ENCODE results near the gene POLR2A. TPM values are rescaled to one million over a fixed set of nuclear protein-coding genes. Genes with fewer than 3 reads are reported as not detected.

POLR2A gene
- total and polyA plus RNA-seq, 2 of the 13 experiments (the other 11 are each of a cell fraction or from before 2014, with no cell fraction given): 17.8 to 18.3 TPM

- no peak for TF ChIP-seq PRPF4 (IDR thresholded peaks at IDR 0.05; ENCODE audit: low read depth, low read length, poor library complexity, severe bottlenecking)
- 0 out of 2 replicates have a peak, but pooled peaks have one; percentile 14 for TF ChIP-seq ZNF441 (CRISPR knock-in tag; IDR thresholded peaks at IDR 0.05; ENCODE audit: borderline replicate concordance)
- no peak for TF ChIP-seq FUBP1 (CRISPR knock-in tag; IDR thresholded peaks at IDR 0.05; ENCODE audit: borderline replicate concordance)
- TF ChIP-seq ZNF550 (CRISPR knock-in tag; IDR thresholded peaks at IDR 0.05; ENCODE audit: borderline replicate concordance): no peak
- no peak for TF ChIP-seq MLX (CRISPR knock-in tag; IDR thresholded peaks at IDR 0.05)
- peak; percentile 32; the same call in 1 of the 2 replicates for TF ChIP-seq KDM5A (IDR thresholded peaks at IDR 0.05; ENCODE audit: borderline replicate concordance, low read length)
- TF ChIP-seq HMG20B (CRISPR knock-in tag; conservative IDR thresholded peaks at IDR 0.05): no peak
- TF ChIP-seq ZNF772 (CRISPR knock-in tag; IDR thresholded peaks at IDR 0.05): peak; percentile 90
- no peak for TF ChIP-seq ZNF740 (CRISPR knock-in tag; IDR thresholded peaks at IDR 0.05)
- TF ChIP-seq ZNF546 (CRISPR knock-in tag; conservative IDR thresholded peaks at IDR 0.05): no peak
- no peak for TF ChIP-seq TGIF2 (CRISPR knock-in tag; IDR thresholded peaks at IDR 0.05)
- peak; percentile 13; the same call in 1 of the 2 replicates for TF ChIP-seq ZNF414 (CRISPR knock-in tag; IDR thresholded peaks at IDR 0.05)
- no peak for TF ChIP-seq HNRNPH1 (optimal IDR thresholded peaks at IDR 0.05; ENCODE audit: low read depth, low read length)
- no peak for TF ChIP-seq ZKSCAN1 (IDR thresholded peaks at IDR 0.05; ENCODE audit: low read length)
- TF ChIP-seq PATZ1 (CRISPR knock-in tag; IDR thresholded peaks at IDR 0.05): peak; percentile 83
- no peak for TF ChIP-seq TRIM24 (CRISPR knock-in tag; IDR thresholded peaks at IDR 0.05)
- TF ChIP-seq PHB2 (IDR thresholded peaks at IDR 0.05; ENCODE audit: partially characterized antibody): no peak
- no peak for TF ChIP-seq ZNF263 (CRISPR knock-in tag; IDR thresholded peaks at IDR 0.05)
- no peak for TF ChIP-seq ZNF841 (CRISPR knock-in tag; IDR thresholded peaks at IDR 0.05; ENCODE audit: borderline replicate concordance)
- no peak for TF ChIP-seq ZNF570 (CRISPR knock-in tag; IDR thresholded peaks at IDR 0.05; ENCODE audit: borderline replicate concordance)
- TF ChIP-seq IKZF1 (IDR thresholded peaks at IDR 0.05): no peak
- TF ChIP-seq NCOR1 (IDR thresholded peaks at IDR 0.05; ENCODE audit: borderline replicate concordance, low read length): peak; percentile 19; the same call in 1 of the 2 replicates
- TF ChIP-seq ZNF619 (CRISPR knock-in tag; IDR thresholded peaks at IDR 0.05): no peak
- no peak for TF ChIP-seq ZNF790 (CRISPR knock-in tag; IDR thresholded peaks at IDR 0.05; ENCODE audit: borderline replicate concordance)
Observed at GRCh38 chr17:7444682-7445618, 39.2 kb upstream of the POLR2A start, which contains the start of gene CHRNB1 (continued).

Data from HepG2 (cell line).